Erythroblast (primary cell): ENCODE measurements around the gene ILRUN.
"Not testable (repeated sequence)": the region's sequence is repeated elsewhere in the genome, so short reads cannot be mapped to it uniquely, and the experiment has no call there.

Experiments used
- DNase-seq, 2 experiments: peaks; one replicate each; lab custom pipeline; 2025; lab: John Stamatoyannopoulos, UW
- GATA1 ChIP-seq: IDR thresholded peaks from 2 replicates; pipeline ENCODE4 v1.6.1; 2011; ENCODE audit warnings: low read depth, mild to moderate bottlenecking, control low read depth, low read length, moderate library complexity
- POLR2A ChIP-seq: IDR thresholded peaks from 2 replicates; pipeline ENCODE4 v1.6.1; 2011; ENCODE audit warnings: mild to moderate bottlenecking, low read length

The ILRUN gene

DNA sequence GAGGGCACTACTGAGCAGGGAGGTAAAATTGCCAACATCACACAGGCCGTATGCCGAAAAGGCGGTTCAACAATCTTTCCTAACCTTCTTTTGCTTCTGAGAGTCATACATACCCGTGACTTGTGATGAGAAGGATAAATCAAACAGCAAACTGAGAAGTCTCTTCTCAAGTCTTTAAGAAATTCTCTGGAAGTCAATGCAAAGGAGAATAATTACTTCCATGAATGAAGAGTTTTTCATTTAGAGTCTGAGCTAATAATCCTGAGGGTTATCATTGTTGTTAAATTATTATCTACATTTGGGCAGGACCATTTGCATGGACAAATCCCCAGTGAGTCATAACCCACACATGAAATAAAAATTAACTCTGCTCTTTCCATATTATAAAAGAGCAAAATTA is 22.4 kb upstream of the ILRUN start:
- DNase-seq: no peak
- TF ChIP-seq GATA1 (no peak), POLR2A (no peak)

DNA sequence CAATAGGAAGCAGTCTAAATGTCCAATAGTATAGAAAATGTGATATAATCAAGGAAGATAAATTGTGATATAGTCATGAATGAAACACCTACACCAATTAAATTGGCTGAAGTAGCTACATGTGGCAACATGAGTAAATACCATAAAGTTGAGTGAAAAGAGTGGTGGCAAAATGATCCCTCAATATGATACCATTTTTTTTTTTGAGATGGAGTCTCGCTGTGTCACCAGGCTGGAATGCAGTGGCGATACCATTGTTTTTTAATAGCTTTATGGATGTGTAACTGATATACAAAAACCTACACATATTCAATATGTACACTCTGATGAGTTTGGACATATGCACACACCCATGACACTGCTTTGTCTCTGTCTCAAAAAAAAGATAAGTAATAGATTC is 20.9 kb upstream of the ILRUN start:
- DNase-seq: no peak
- TF ChIP-seq POLR2A: no peak
- no peak for TF ChIP-seq GATA1

DNA sequence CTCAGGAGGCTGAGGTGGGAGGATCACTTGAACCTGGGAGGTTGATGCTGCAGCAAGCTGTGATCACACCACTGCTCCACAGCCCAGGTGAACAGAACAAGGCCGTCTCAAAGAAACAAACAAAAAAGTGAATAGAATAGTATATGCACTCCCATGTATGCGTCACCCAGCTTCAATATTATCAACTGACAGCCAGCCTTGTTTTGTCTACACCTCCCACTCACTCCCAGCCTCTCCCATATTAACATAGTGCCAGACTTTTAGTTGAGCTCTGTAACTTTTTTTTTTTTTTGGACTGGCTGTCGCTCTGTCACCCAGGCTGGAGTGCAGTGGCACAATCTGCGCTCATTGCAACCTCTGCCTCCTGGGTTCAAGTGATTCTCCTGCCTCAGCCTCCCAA is 18.1 kb upstream of the ILRUN start:
- no peak for DNase-seq
- TF ChIP-seq GATA1 (no peak), POLR2A (no peak)

DNA sequence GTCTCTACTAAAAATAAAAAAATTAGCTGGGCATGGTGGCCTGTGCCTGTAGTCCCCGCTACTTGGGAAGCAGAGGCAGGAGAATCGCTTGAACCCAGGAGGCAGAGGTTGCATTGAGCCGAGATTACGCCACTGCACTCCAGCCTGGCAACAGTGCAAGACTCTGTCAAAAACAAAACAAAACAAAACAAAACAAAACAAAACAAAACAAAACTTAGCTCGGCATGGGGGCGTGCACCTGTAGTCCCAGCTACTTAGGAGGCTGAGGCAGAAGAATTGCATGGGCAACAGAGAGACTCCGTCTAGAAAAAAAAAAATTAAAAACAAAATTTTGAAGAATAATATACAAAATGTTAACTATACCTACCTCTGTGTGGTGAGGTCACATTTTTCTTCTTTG is 16.3 kb upstream of the ILRUN start:
- not testable (repeated sequence) for DNase-seq

DNA sequence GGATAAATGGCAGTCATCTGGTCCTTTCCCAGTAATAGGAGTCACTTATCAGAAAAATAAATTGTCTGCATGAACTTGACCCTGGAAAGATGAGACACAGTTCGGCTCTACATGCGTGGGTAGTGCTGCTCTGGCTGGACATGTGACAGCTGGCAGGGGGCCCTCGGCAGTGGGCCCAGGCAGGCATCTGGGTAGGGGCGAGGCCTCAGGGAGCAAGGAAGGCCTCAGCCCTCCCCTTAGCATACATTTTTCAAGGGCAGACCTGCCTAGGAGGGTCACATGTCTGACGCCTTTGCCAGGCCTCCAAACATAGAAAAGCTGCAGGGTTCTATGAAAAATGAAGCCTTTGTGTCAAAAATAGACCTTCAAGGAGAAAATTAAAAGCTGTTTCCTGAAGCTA is 12.8 kb upstream of the ILRUN start:
- peak; percentile 21 to 31 for DNase-seq
- no peak for TF ChIP-seq GATA1
- no peak for TF ChIP-seq POLR2A

DNA sequence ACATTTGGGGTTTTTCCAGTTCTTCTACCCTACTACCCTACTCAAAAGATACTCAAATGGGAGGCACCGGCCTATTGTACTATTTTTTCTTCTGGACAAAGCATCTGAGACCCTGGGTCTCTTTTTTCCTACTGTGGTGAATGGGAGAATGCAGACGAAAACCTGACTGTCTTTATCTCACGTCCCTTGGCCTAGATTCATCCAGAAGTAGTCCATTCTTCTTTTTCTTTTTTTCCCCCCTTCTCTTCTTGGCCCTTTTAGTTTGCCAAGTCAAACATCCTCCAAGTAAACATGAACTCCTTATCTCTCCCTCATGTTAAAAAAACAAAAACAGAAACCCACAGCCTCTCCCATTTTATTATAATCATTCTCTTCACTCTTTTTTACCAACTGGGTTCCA is 8.7 kb upstream of the ILRUN start:
- no peak for DNase-seq
- no peak for TF ChIP-seq POLR2A
- TF ChIP-seq GATA1: no peak

DNA sequence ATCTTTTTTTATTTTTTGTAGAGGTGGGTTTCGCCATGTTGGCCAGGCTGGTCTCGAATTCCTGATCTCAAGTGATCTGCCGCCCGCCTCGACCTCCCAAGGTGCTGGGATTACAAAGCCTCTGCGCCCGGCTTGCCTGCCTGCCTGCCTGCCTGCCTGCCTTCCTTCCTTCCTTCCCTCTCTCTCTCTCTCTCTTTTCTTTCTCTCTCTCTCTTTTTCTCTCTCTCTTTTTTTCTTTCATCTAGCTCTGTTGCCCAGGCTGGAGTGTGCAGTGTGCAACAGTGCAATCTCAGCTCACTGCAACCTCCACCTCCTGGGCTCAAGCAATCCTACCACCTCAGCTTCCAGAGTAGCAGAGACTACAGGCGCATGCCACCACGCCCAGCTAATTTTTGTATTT is 4.6 kb upstream of the ILRUN start:
- DNase-seq: no peak
- TF ChIP-seq POLR2A (no peak), GATA1 (no peak)

DNA sequence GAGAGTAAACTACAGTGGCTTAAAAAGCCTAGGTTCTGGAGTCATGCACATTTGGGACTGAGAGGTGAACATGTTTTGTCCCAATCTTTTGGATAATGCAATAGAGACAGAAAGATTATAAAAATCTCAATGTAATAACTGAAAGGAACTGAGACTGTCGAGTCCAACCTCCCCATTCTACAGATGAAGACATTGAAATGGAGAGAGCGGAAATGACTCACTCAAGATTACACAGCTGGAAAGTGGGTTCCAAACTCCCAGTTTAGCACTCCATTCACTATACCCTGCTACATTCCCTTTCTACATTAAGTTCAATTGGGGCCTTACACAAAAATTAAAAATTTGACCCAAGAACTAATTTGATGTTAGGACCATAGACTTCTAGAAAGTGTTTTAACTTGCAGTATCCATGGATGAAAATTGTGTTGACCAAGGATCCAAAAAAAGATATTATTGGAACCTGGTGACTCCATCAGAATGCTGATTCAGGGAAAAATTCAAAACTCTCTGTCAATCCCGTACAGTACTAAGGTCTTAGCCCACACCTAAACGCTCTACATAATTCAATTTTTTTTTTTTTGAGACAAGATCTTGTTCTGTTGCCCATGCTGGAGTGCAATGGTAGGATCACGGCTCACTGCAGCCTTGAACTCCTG is 1.5 kb upstream of the ILRUN start:
- DNase-seq: peak in 1 of 2 experiments; percentile 31
- TF ChIP-seq POLR2A: no peak
- TF ChIP-seq GATA1: no peak

DNA sequence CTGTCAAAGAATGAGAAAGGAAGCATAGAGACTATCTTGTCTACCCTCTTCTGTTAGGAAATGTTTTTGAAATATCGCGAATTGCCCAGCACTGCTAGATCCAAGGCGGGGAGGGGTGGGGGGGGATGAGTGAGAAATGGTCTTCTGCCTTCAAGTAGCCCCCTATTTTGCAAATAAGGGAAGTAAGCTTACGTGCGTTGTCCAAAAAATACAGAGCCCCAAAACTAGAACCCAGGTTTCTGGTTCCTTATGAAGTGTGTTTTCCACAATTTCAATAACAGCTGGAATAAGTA is 923 bp upstream of the ILRUN start:
- no peak for DNase-seq
- TF ChIP-seq GATA1: no peak
- TF ChIP-seq POLR2A: no peak

DNA sequence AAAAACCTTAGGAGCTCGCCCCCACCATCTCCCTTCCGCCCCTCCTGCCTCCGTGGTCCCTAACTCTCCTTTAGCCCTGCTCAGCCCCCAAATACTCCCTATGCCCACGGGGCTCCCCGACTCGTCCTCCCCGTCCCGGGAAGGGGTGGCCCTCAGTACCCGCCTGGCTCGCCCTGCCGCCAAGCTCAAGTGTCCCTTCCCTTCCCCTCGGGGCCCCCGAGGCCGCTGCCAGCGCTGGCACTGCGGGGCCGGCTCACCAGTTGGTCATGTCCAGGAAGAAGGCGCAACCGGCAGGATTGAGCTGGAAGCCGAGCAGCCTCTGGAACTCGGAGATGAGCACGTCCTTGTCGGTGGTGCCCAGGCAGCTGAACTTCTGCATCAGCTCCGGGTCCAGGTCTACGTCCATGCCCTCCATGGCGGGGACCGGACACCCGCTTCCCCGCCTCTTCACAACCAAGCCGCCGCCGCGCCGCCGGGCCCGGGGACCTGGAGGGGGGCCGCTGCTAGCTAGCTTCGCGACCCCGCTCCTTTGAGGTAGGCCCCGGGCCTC is 303 bp downstream of the ILRUN start:
- TF ChIP-seq GATA1 (no peak), POLR2A (no peak)
- DNase-seq: peak; percentile 79 to 87

DNA sequence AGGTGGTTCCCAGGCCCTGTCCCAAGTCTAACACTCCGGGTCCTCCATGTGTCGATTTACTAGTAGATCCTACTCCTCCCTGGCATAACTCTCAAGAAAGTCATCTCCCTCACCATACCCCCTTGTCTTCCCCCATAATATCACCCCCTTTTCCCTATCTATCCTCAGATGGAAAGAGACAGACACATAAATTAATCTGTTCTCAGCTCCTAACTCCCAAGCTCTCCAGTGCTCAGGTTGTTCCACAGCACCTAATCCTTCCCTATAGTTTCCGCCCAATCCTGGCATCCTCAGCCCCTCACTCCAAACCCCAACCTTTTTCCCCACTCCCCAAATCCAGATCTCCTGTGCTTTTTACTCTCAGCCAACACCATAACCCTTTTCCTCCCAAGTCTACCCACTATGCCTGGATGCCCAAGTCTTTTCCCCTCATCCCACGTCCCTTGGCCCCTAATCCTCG is 808 bp downstream of the ILRUN start:
- no peak for TF ChIP-seq POLR2A
- DNase-seq: no peak

DNA sequence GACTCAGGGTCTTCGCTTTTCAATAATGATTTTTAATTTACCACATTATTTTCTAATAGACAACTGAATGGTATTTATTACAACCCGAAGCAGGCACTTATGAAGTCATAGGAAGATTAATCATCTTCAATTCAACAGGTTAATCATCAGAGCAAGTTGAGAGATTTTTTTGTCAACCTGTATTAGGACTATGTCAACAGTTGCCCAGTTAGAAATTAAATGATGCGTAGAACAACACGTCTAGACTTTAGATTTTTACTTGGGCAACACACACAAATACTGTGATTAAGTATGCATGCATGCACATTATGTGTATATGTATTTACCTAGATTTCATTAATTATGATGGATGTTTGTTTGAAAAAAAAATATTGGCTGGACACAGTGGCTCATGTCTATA is 4.3 kb downstream of the ILRUN start:
- no peak for DNase-seq
- TF ChIP-seq POLR2A (no peak), GATA1 (no peak)

DNA sequence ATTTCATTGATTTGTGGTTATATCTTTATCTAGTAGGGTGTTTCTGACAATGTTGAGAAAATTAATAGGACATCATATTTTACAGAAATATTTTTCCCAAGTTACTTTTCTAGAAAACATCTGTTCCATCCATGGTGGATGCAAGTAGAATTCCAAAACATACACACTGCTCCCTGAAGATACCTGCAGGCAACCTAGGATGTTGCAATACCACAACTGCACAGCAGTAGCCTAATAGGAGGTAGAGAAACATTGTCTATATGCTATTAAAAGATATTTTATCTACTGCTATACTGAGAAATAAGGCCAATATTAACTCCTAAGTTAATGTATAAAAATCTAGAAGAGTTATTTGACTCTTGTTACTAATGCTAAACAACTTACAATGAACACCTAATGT is 6.8 kb downstream of the ILRUN start:
- TF ChIP-seq POLR2A: no peak
- TF ChIP-seq GATA1: no peak
- no peak for DNase-seq

DNA sequence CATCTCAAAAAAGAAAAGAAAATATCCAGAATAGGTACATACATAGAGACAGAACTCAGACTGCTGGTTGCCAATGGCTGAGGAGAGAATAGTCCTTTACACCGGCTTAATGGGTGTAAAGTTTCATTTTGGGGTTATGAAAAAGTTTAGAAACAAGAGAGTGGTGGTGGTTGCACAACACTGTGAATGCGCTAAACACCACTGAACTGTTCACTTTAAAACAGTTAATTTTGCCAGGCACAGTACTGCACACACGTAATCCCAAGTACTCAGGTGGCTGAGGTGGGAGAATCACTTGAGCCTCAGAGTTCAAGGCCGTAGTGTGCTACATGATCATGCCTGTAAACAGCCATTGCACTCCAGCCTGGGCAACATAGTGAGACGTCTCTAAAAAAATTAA is 7.6 kb downstream of the ILRUN start:
- TF ChIP-seq GATA1: no peak
- no peak for DNase-seq

DNA sequence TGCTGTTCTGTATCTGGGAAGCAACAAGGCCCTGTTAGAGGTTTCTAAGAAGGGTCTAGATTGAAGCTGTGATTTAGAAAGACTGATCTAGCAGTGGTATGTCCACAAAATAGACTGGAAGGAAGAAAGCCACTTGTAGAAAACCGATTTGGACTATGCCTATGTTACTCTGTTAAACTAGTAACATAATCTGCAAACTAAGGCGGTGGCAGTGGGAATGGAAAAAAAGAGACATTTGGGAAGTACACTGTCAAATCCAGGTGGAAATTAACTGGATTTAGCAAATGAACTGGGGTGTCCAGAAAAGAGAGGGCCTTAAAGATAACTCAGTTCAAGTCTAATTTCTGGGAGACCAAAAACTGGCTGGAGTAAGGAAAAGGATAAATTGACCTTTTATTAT is 11.6 kb downstream of the ILRUN start:
- TF ChIP-seq GATA1 (no peak), POLR2A (no peak)
- no peak for DNase-seq
